Activated CD8-positive, alpha-beta memory T cell treated with anti-CD3 and anti-CD28 coated beads for 36 hours (primary cell): ENCODE measurements around the gene KLHDC7B. TPM values are rescaled to one million over a fixed set of nuclear protein-coding genes. Genes with fewer than 3 reads are reported as not detected.

Experiments
- CTCF ChIA-PET: fragments of 350-600 bp; sonication (Branson Sonifier 250); formaldehyde crosslinking; loops from one replicate; lab custom pipeline; 2021; ENCODE audit warnings: antibody characterized with exemption; lab: Charles Lee
- POLR2A ChIA-PET: fragments of 350-600 bp; sonication (Branson Sonifier 250); formaldehyde crosslinking; loops from one replicate; lab custom pipeline; 2021; ENCODE audit warnings: antibody characterized with exemption; lab: Charles Lee
- total RNA-seq, 2 experiments: library from RNA; stranded (reverse); gene quantifications; one replicate each; pipeline ENCODE4 v1.2.3, GENCODE V29; 2021

Gene KLHDC7B
- total RNA-seq, 2 experiments from 2014 or later = 5.9 to 6.1 TPM

DNA sequence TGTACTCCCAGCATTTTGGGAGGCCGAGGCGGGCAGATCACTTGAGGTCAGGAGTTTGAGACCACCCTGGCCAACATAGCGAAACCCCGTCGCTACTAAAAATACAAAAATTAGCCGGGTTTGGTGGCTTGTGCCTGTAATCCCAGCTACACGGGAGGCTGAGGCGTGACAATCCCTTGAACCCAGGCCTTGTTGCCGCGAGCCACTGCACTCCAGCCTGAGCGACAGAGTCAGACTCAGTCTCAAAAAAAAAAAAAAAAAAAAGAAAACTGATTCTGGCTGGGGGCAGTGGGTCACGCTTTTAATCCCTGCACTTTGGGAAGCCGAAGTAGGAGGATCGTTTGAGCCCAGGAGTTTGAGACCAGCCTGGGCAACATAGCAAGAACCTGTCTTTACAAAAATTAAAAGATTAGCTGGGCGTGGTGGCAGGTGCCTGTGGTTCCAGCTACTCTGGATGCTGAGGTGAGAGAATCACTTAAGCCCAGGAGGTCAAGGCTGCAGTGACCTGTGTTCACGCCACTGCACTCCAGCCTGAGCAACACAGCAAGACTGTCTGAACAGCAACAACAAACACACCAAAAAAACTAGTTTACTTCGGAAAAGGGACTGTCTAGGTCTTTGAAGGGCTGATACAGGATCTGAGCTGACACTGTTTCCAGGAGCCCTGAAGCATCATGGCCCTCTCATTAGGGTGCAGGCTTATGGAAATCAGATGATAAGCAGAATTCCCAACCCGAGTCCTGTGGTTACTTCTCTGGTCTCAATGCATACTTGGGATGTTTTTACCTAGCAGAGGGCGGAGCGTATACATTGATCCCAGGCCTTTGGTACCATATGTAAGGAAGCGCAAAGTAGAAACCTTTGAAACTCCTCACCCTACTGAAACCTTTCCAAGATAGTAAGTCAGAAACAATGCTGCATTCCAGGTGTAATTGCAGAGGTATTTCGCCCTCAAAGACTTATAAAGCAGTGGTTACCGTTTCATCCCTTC, 38.7 kb downstream of the KLHDC7B start:
- CTCF ChIA-PET = interaction anchor here (1.0 to 2.1 kb wide), 2 partner anchors 22 to 36 kb away, joined by 3 to 7 read pairs; partner anchors contain the start of gene SYCE3
- POLR2A ChIA-PET = interaction anchor here (0.7 to 1.2 kb wide), 4 partner anchors 44 to 93 kb away, joined by 3 to 6 read pairs (median 4); partner anchors contain the start of gene TYMP

DNA sequence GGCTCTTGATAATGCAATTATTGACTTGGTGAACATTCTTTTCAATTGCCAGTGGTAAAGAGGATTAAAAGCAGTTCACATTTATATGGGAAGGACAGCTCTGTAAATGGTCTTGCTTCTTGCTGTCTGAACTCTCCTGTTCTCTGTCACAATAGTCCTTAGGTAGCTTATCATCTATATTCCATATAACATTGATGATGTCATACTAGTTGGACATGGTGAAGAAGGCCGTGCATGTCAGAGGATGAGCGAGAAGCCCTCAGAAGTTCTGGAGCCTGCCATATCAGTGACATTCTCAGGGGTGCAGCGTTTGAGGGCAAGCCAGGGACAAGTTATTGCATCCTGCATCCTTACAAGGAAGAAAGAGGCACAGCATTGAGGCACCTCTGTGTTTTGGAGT, 39.5 kb downstream of the KLHDC7B start:
- POLR2A ChIA-PET = interaction anchor here (0.5 to 1.2 kb wide), 2 partner anchors 60 to 173 kb away, joined by 3 to 4 read pairs; no protein-coding TSS in a partner anchor
- CTCF ChIA-PET = interaction anchor here (1.0 to 2.1 kb wide), 2 partner anchors 22 to 35 kb away, joined by 3 to 7 read pairs; partner anchors contain the start of gene SYCE3

DNA sequence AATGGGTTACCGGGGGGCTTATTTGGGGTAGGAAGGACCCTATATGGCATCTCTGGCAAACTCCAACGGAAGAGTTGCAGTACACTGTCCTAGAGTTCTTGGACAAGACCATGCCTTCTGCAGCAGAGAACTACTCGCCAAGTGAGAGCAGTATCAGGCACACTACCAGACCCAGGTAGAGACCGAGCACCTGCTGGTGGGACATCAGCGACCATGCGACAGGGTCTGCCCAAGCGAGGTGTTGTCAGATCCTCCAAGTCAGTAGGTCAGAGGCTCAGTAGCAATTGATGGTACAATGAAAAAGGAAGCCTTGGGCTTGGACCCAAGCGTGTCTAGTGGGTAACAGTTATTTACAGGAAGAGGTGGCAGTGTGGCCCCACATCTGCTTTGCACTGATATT, 40.1 kb downstream of the KLHDC7B start:
- POLR2A ChIA-PET = interaction anchor here (0.5 kb wide), 1 partner anchor 172 kb away, joined by 3 read pairs; no protein-coding TSS in a partner anchor
- CTCF ChIA-PET = interaction anchor here (2.1 kb wide), 1 partner anchor 23 kb away, joined by 7 read pairs; the partner anchor contains the start of gene SYCE3

DNA sequence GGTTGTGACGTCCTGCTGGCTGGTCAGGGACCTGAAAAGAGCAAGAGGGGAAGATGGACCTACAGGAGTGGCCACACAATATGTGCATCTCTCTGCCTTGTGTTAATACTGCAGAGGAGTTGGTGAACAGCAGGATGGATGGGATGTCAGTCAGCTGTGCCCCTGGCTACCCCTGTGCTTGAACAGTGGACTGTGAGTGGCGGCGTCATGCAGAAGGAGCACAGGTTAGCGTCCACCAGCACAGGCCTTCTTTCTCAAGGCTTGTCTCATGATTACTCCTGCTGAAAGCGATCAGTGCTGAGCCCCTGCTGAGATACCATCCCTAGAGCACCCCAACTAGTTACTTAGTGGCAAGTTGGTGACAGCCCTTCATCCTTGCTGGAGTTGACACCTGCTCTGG, 40.7 kb downstream of the KLHDC7B start:
- ChIA-PET POLR2A (no interaction called here), CTCF (interaction anchor here (1.0 to 1.6 kb wide), 3 partner anchors 8 to 34 kb away, joined by 3 to 4 read pairs (median 3); partner anchors contain the start of genes CPT1B and SYCE3)

DNA sequence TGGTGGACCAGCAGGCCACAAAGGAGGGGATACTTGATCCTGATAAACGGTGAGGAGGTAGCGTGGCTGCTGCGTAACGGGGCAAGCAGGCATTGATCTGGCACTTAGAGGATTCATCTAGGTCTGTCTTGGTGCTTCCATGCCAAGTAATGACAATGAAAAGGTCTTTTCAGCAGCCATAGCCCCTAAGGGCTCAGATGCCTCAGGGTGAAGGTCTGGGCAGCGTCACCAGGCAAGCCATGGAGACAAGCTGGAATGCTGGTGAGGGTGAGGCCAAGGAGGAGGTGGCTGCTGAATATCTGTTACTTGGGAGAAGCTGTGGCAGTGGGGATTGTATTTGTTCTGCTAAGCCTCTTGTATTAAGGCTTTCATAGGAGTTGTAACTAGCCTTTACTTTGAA, 41.7 kb downstream of the KLHDC7B start:
- CTCF ChIA-PET = interaction anchor here (1.0 to 1.6 kb wide), 3 partner anchors 9 to 33 kb away, joined by 3 to 4 read pairs (median 3); partner anchors contain the start of genes CPT1B and SYCE3
- POLR2A ChIA-PET = no interaction called here

DNA sequence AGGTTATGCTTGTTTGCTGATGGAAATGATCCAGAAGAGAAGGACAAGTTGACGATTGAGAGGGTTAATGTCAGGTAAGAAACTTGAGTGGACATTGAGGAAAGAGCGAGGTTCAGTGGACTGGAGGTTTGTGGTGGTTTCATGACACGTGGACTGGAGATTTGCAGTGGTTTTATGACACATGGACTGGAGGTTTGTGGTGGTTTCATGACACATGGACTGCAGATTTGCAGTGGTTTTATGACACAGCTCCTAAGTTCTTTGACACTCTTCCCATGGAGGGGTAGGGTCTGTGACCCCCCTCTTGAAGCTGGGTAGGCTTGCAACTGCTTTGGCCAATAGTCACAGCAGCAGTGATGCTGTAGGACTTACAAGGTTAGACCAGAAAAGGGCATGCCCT, 49.5 kb downstream of the KLHDC7B start:
- POLR2A ChIA-PET = interaction anchor here (0.7 kb wide), 1 partner anchor 87 kb away, joined by 3 read pairs; the partner anchor contains the start of genes LMF2 and NCAPH2

DNA sequence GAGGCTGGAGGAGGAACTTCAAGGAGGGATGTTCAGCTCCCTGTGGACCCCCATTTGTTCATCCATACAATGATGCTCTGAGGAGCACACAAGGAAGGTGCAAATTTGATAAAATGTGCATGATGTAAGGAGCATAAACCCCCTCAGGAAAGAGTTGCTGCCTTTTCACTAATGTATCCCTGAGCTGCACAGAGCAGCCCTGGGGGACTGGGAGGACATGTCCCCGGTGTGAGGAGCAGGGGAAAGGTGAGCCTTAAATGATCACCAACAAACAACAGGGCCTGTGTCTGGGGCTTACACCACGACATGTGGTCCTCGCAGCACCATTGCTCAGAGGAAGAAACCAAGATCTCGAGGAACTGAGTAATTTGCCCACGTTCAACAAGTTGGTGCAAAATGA, 51.4 kb downstream of the KLHDC7B start:
- POLR2A ChIA-PET = no interaction called here

More for the DNA sequence above, 49.5 kb downstream of the KLHDC7B start:
- CTCF ChIA-PET = no interaction called here

DNA sequence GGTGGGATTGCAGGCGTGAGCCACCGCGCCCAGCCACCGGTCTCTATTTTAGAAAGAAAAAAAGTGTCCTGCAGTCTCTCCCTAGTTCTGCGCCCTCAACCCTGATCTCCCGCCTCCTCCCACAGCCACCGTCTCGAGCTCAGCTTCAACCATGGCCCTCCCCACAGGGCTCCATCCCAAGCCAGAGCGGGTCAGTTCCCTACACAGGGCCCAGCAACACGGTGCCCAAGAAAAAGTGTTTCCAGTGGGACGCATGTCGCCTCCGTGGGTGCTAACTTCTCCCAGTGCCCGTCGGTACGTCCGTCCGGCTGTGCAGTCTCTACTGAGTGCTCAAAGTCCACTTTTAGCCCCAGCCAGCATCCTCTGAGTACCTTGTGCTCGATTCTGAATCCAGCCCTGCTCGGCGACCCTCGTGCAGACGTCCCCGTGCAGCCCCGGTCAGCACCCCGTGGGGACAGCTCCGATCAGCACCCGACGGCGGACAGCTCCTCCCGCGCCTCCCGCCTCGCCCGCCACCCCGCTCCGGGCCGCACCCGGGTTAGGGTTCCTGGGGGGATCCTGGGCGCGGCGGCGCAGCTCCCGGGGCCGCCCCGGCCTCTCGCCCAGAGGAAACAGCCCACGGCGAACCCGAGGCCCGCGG, 54.2 kb downstream of the KLHDC7B start:
- ChIA-PET CTCF (interaction anchor here (0.7 kb wide), 1 partner anchor 37 kb away, joined by 3 read pairs; the partner anchor contains the start of gene SYCE3), POLR2A (no interaction called here)

More for the DNA sequence above, 51.4 kb downstream of the KLHDC7B start:
- CTCF ChIA-PET = no interaction called here

DNA sequence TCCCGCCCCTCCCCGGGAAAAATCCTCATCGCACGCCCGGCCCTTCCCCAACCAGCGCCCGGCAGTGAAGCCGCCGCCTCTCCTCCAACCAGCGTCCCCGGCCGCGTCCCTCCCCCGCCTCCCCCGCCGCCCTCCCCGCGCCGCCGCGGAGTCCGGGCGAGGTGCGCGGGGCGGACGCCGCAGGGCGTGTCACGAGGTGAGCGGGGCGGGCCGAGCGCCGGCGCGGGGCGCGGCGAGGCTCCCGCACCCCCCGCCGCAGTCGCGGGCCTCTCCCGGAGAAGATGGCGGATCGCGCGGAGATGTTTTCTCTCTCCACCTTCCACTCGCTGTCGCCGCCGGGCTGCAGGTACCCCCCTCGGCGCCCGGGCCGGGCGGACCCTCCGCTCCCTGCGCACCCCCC, 54.8 kb downstream of the KLHDC7B start, which contains the start of gene MAPK8IP2:
Gene MAPK8IP2 (plus strand): TSS at position 256 of the 400 bp plus-strand sequence. CDS start 26 bp downstream, at position 282.
- CTCF ChIA-PET = no interaction called here
- POLR2A ChIA-PET = no interaction called here

Other genes with a start within 250 kb of the KLHDC7B start
- gene PLXNB2, start 238.3 kb upstream of the KLHDC7B start, total RNA-seq = 10 to 100 TPM; 10.9 to 12.0 TPM
- gene DENND6B, start 218.9 kb upstream of the KLHDC7B start, total RNA-seq = 1 to 10 TPM; 4.3 to 4.4 TPM
- 10 to 100 TPM; 48.4 to 51.1 TPM for gene PPP6R2, start 202.6 kb upstream of the KLHDC7B start, total RNA-seq
- 100 to 1,000 TPM; 126 to 130 TPM for gene SBF1, start 70.9 kb upstream of the KLHDC7B start, total RNA-seq
- 1 to 10 TPM; 5.2 to 7.0 TPM for gene ADM2, start 64.4 kb upstream of the KLHDC7B start, total RNA-seq
- gene MIOX, start 59.0 kb upstream of the KLHDC7B start, total RNA-seq = under 1 TPM; 0.17 to 0.42 TPM
- 10 to 100 TPM; 78.2 to 78.4 TPM for gene LMF2, start 38.2 kb upstream of the KLHDC7B start, total RNA-seq
- gene NCAPH2, start 37.7 kb upstream of the KLHDC7B start, total RNA-seq = 100 to 1,000 TPM; 152 to 153 TPM
- 1 to 10 TPM in 1 of 2 experiments, under 1 TPM in 1; 0.97 to 4.1 TPM for gene SCO2, start 20.3 kb upstream of the KLHDC7B start, total RNA-seq
- 10 to 100 TPM; 89.6 to 89.7 TPM for gene TYMP, start 15.9 kb upstream of the KLHDC7B start, total RNA-seq
- gene SYCE3, start 17.0 kb downstream of the KLHDC7B start, total RNA-seq = not detected
- 10 to 100 TPM; 40.7 to 44.0 TPM for gene CPT1B, start 32.5 kb downstream of the KLHDC7B start, total RNA-seq
- gene CHKB, start 37.0 kb downstream of the KLHDC7B start, total RNA-seq = 10 to 100 TPM; 63.3 to 65.8 TPM
- under 1 TPM; 0.08 to 0.11 TPM for gene MAPK8IP2, start 54.9 kb downstream of the KLHDC7B start, total RNA-seq
- 10 to 100 TPM; 19.5 to 20.0 TPM for gene ARSA, start 82.3 kb downstream of the KLHDC7B start, total RNA-seq
- under 1 TPM; 0.04 to 0.06 TPM for gene SHANK3, start 126.9 kb downstream of the KLHDC7B start, total RNA-seq
- gene ACR, start 192.3 kb downstream of the KLHDC7B start, total RNA-seq = not detected
- 10 to 100 TPM; 30.6 to 33.7 TPM for gene RABL2B, start 237.7 kb downstream of the KLHDC7B start, total RNA-seq